Caco-2 (cell line): Measurements from ENCODE around the gene NF2. TPM values are rescaled to one million over a fixed set of nuclear protein-coding genes. Genes with fewer than 3 reads are reported as not detected.

ENCODE experiments used
- BruUV-seq: library from RNA; stranded (reverse); fragments of 400-500 nt; replicated peaks from 2 replicates; lab custom pipeline; 2021; lab: Mats Ljungman, UMichigan
- CTCF ChIA-PET: fragments of 300-600 bp; sonication (Branson Sonifier 250); formaldehyde crosslinking; loops from one replicate; lab custom pipeline; 2022; ENCODE audit warnings: antibody characterized with exemption; lab: Charles Lee
- POLR2A ChIA-PET: fragments of 300-600 bp; sonication (Branson Sonifier 250); formaldehyde crosslinking; loops from one replicate; lab custom pipeline; 2022; ENCODE audit warnings: antibody characterized with exemption; lab: Charles Lee
- DNase-seq, 2 experiments: peaks; one replicate each; pipeline versions ENCODE4 v3.0.0 to v3.0.0-alpha.2; 2020 to 2022
- H3K27me3 ChIP-seq: replicated peaks from 2 replicates; pipeline ENCODE4 v1.6.0; 2011; ENCODE audit warnings: low read length; ENCODE audit not compliant: control insufficient read depth, insufficient read depth
- H3K36me3 ChIP-seq: 2 replicates; pipeline ENCODE4 v1.5.1; 2011; ENCODE audit warnings: low read length; ENCODE audit not compliant: control insufficient read depth, insufficient read depth
- H3K4me1 ChIP-seq: fragments of 250-450 bp; sonication (Bioruptor Pico); 2 replicates; pipeline ENCODE4 v1.5.1; 2020; ENCODE audit warnings: mild to moderate bottlenecking
- H3K4me3 ChIP-seq: 2 replicates; pipeline ENCODE4 v1.5.1; 2011; ENCODE audit warnings: low read depth, mild to moderate bottlenecking, control low read depth, low read length
- H3K9me3 ChIP-seq: fragments of 250-450 bp; sonication (Bioruptor Pico); 2 replicates; pipeline ENCODE4 v1.5.1; 2020; ENCODE audit warnings: mild to moderate bottlenecking, moderate library complexity
- H3K27ac Mint-ChIP-seq: one replicate; pipeline ENCODE4 v1.8.0; 2022; ENCODE audit warnings: mixed read lengths; ENCODE audit not compliant: unreplicated experiment
- H3K27me3 Mint-ChIP-seq: one replicate; pipeline ENCODE4 v1.8.0; 2022; ENCODE audit warnings: mixed read lengths; ENCODE audit not compliant: insufficient read depth, unreplicated experiment
- H3K36me3 Mint-ChIP-seq: one replicate; pipeline ENCODE4 v1.8.0; 2022; ENCODE audit warnings: mild to moderate bottlenecking, mixed read lengths; ENCODE audit not compliant: insufficient read depth, unreplicated experiment
- H3K4me1 Mint-ChIP-seq: one replicate; pipeline ENCODE4 v1.8.0; 2022; ENCODE audit warnings: low read depth, mixed read lengths; ENCODE audit not compliant: unreplicated experiment
- H3K4me3 Mint-ChIP-seq: one replicate; pipeline ENCODE4 v1.8.0; 2022; ENCODE audit warnings: mild to moderate bottlenecking, moderate library complexity, mixed read lengths; ENCODE audit not compliant: unreplicated experiment
- H3K9me3 Mint-ChIP-seq: one replicate; pipeline ENCODE4 v1.8.0; 2022; ENCODE audit warnings: mixed read lengths; ENCODE audit not compliant: unreplicated experiment
- intact Hi-C: fragments of 100-400 bp; cut with micrococcal nuclease; formaldehyde crosslinking; loops from one replicate; pipeline ENCODE4 v1.10.0; 2022; ENCODE audit not compliant: unreplicated experiment
- total RNA-seq: library from RNA; stranded (reverse); gene quantifications from 2 replicates; pipeline ENCODE4 v1.2.3, GENCODE V29; 2022
- TF ChIP-seq, protein P1 (sequence below), 2 experiments: fragments of 200-600 bp in 1 of 2; IDR thresholded peaks; 1 replicate in 1 of 2; 2 replicates in 1 of 2; pipeline versions ENCODE4 v1.5.1 to v1.8.0; 2011 to 2022; ENCODE audit warnings: antibody characterized with exemption in 1 of 2, control low read depth in 1 of 2, inconsistent platforms in 1 of 2, low read depth in 1 of 2, low read length in 1 of 2, mild to moderate bottlenecking in 1 of 2, moderate library complexity in 1 of 2; ENCODE audit not compliant: insufficient read depth in 1 of 2, severe bottlenecking in 1 of 2, unreplicated experiment in 1 of 2

NF2 gene
- total RNA-seq, 1 experiment from 2014 or later = 53.2 TPM

GRCh38 chr22:29638678-29639077 is 35.2 kb downstream of the NF2 start:
- Mint-ChIP-seq H3K27ac (no peak overlapping the region), H3K9me3 (no peaks in the 10 kb centered on the region), H3K4me3 (no peak overlapping the region), H3K4me1 (no peaks in the 10 kb centered on the region), H3K27me3 (no peaks in the 10 kb centered on the region), H3K36me3 (peaks cover 29% of the 10 kb centered on the region)
- H3K4me3 ChIP-seq = no peak overlapping the region
- no TSS peak for BruUV-seq
- POLR2A ChIA-PET = no interaction called here
- H3K27me3 ChIP-seq = no peaks in the 10 kb centered on the region
- TF ChIP-seq, protein P1, sequence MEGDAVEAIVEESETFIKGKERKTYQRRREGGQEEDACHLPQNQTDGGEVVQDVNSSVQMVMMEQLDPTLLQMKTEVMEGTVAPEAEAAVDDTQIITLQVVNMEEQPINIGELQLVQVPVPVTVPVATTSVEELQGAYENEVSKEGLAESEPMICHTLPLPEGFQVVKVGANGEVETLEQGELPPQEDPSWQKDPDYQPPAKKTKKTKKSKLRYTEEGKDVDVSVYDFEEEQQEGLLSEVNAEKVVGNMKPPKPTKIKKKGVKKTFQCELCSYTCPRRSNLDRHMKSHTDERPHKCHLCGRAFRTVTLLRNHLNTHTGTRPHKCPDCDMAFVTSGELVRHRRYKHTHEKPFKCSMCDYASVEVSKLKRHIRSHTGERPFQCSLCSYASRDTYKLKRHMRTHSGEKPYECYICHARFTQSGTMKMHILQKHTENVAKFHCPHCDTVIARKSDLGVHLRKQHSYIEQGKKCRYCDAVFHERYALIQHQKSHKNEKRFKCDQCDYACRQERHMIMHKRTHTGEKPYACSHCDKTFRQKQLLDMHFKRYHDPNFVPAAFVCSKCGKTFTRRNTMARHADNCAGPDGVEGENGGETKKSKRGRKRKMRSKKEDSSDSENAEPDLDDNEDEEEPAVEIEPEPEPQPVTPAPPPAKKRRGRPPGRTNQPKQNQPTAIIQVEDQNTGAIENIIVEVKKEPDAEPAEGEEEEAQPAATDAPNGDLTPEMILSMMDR (IDR thresholded peaks at IDR 0.05; ENCODE audit: insufficient read depth in 1 of 2, low read depth in 1 of 2, low read length in 1 of 2, severe bottlenecking in 1 of 2, unreplicated experiment in 1 of 2) = no peak
- no peaks in the 10 kb centered on the region for H3K9me3 ChIP-seq
- no peaks in the 10 kb centered on the region for H3K4me1 ChIP-seq
- DNase-seq = no peak
- intact Hi-C loops = no loop called here
- CTCF ChIA-PET = no interaction called here
- peaks cover 2% of the 10 kb centered on the region; the same call in 1 of the 2 replicates for H3K36me3 ChIP-seq

DNA sequence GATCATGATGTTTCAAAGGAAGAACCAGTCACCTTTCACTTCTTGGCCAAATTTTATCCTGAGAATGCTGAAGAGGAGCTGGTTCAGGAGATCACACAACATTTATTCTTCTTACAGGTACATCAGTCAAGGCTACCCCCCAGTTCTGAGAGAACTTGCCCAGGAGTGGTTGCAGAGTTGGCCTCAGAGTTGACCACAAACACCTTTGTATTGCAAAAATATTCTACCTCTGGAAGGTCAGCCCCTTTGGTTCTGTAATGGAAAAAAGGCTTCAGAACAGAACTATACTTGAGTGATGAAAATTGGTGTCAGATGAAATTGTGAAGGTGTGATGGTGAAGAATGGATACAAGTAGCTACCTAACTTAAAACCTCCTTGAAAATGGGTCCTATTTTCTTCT is 35.7 kb downstream of the NF2 start:
- Mint-ChIP-seq H3K4me3 (no peak overlapping the region), H3K4me1 (no peaks in the 10 kb centered on the region), H3K9me3 (no peaks in the 10 kb centered on the region), H3K27ac (no peak overlapping the region), H3K36me3 (peaks cover 29% of the 10 kb centered on the region), H3K27me3 (no peaks in the 10 kb centered on the region)
- DNase-seq = no peak
- CTCF ChIA-PET = interaction anchor here (0.7 kb wide), 2 partner anchors 19 to 26 kb away, joined by 3 to 6 read pairs; no protein-coding TSS in a partner anchor
- TF ChIP-seq, protein P1 (IDR thresholded peaks at IDR 0.05; ENCODE audit: insufficient read depth in 1 of 2, low read depth in 1 of 2, low read length in 1 of 2, severe bottlenecking in 1 of 2, unreplicated experiment in 1 of 2) = no peak
- Histone ChIP-seq H3K36me3 (peaks cover 2% of the 10 kb centered on the region; the same call in 1 of the 2 replicates), H3K27me3 (no peaks in the 10 kb centered on the region), H3K4me3 (no peak overlapping the region), H3K9me3 (no peaks in the 10 kb centered on the region), H3K4me1 (no peaks in the 10 kb centered on the region)
- POLR2A ChIA-PET = no interaction called here
- no TSS peak for BruUV-seq
- intact Hi-C loops = no loop called here

DNA sequence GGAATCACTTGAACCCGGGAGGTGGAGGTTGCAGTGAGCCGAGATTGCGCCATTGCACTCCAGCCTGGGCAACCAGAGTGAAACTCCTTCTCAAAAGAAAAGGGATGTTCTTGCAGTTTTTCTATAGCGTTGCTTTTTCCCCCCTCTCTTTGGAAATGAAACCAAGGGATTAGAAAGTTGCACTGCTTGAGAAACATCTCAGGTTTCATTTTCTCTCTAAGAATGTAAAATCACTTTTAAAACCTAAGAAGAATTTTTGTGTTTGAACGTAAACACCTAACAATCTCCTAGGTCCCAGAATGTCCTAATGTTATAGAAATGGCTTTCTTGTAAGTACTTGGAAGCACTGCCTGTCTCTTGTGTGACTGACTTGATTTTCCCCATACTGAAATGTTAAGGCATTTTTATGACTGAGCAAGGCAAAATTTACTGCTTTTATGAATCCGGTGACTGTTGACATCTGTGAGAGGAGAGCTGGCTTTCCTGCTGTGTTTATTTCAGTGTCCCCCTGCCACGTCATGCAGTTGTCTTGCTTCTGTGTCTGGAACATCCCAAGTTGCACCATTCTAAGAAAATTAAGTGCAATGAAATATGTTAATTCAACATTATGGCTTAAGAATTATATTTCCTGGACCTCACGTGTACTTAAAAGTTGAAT is 37.7 kb downstream of the NF2 start:
- peaks cover 2% of the 10 kb centered on the region; the same call in 1 of the 2 replicates for H3K36me3 ChIP-seq
- Mint-ChIP-seq H3K9me3 (no peaks in the 10 kb centered on the region), H3K27ac (no peak overlapping the region), H3K27me3 (no peaks in the 10 kb centered on the region), H3K36me3 (peaks cover 36% of the 10 kb centered on the region), H3K4me3 (no peak overlapping the region), H3K4me1 (no peaks in the 10 kb centered on the region)
- CTCF ChIA-PET = no interaction called here
- H3K4me3 ChIP-seq = no peak overlapping the region
- no TSS peak for BruUV-seq
- intact Hi-C loops = no loop called here
- POLR2A ChIA-PET = no interaction called here
- no peaks in the 10 kb centered on the region for H3K9me3 ChIP-seq
- H3K27me3 ChIP-seq = no peaks in the 10 kb centered on the region
- no peaks in the 10 kb centered on the region for H3K4me1 ChIP-seq
- DNase-seq = no peak
- TF ChIP-seq, protein P1 (IDR thresholded peaks at IDR 0.05; ENCODE audit: insufficient read depth in 1 of 2, low read depth in 1 of 2, low read length in 1 of 2, severe bottlenecking in 1 of 2, unreplicated experiment in 1 of 2) = no peak
